ENCODE measurements around the gene CNPY3.

GRCh38 chr6:42963855-42964605, 34.8 kb downstream of the CNPY3 start:
- TF ChIP-seq POLR2A (IDR thresholded peaks at IDR 0.05), result no peak
- TF ChIP-seq POLR2AphosphoS5 (IDR thresholded peaks at IDR 0.05), result no peak

All from breast epithelium (tissue), 3 donors.